Globus pallidus (tissue), 1 donor: ENCODE results near the gene GGA1.
"Not testable (repeated sequence)": the region's sequence is repeated elsewhere in the genome, so short reads cannot be mapped to it uniquely, and the experiment has no call there.

Source experiments
- DNase-seq: peaks from one replicate; pipeline ENCODE4 v3.0.0-alpha.2; 2015; ENCODE audit warnings: low spot score

GGA1 gene

GRCh38 chr22:37609240-37610152 is 862 bp downstream of the GGA1 start:
- DNase-seq, result peak; percentile 40

- DNase-seq, result not testable (repeated sequence)
Observed at GRCh38 chr22:37610153-37610475, 1.5 kb downstream of the GGA1 start.

GRCh38 chr22:37610480-37611129 is 2.0 kb downstream of the GGA1 start:
- DNase-seq, result peak; percentile 38

GRCh38 chr22:37611207-37611606 is 2.6 kb downstream of the GGA1 start:
- no peak for DNase-seq

- no peak for DNase-seq
Observed at GRCh38 chr22:37616201-37617083, 7.8 kb downstream of the GGA1 start.

GRCh38 chr22:37617431-37617830 is 8.8 kb downstream of the GGA1 start:
- DNase-seq, result no peak

- DNase-seq, result no peak
Observed at GRCh38 chr22:37618072-37618656, 9.5 kb downstream of the GGA1 start.

GRCh38 chr22:37618674-37619073 is 10.0 kb downstream of the GGA1 start:
- DNase-seq, result no peak

- no peak for DNase-seq
Observed at GRCh38 chr22:37619991-37620390, 11.4 kb downstream of the GGA1 start.

GRCh38 chr22:37621352-37621860 is 12.8 kb downstream of the GGA1 start:
- no peak for DNase-seq

- no peak for DNase-seq
Observed at GRCh38 chr22:37623075-37624016, 14.7 kb downstream of the GGA1 start.

- DNase-seq, result no peak
Observed at GRCh38 chr22:37624017-37624365, 15.4 kb downstream of the GGA1 start.

- DNase-seq, result no peak
Observed at GRCh38 chr22:37624876-37625275, 16.2 kb downstream of the GGA1 start.

- DNase-seq, result no peak
Observed at GRCh38 chr22:37625737-37626136, 17.1 kb downstream of the GGA1 start.

- no peak for DNase-seq
Observed at GRCh38 chr22:37626144-37626543, 17.5 kb downstream of the GGA1 start.

- no peak for DNase-seq
Observed at GRCh38 chr22:37626556-37627075, 18.0 kb downstream of the GGA1 start.

GRCh38 chr22:37627121-37627520 is 18.5 kb downstream of the GGA1 start:
- no peak for DNase-seq

- DNase-seq, result no peak
Observed at GRCh38 chr22:37627545-37627944, 18.9 kb downstream of the GGA1 start.

- DNase-seq, result no peak
Observed at GRCh38 chr22:37628830-37629229, 20.2 kb downstream of the GGA1 start.

GRCh38 chr22:37629928-37630327 is 21.3 kb downstream of the GGA1 start:
- DNase-seq, result no peak
